ENCODE results near the gene HDAC3. TPM values are rescaled to one million over a fixed set of nuclear protein-coding genes. Genes with fewer than 3 reads are reported as not detected.

HDAC3 gene
- total RNA-seq, 2 donors from 2014 or later, result 73.3 to 78.9 TPM

- peaks cover 12% of the 10 kb centered on the region for H3K27me3 ChIP-seq (ENCODE audit: control insufficient read depth, insufficient read depth, low read length, poor library complexity, severe bottlenecking)
- DNase-seq, result no peak
- H3K36me3 ChIP-seq (ENCODE audit: control insufficient read depth, insufficient read depth, low read length), result peaks cover 32% of the 10 kb centered on the region
- 82% methylated on average over 6 of the region's 7 CpGs; no CpG with 5 or more reads in 1 of the 2 experiments for WGBS, 2 experiments (ENCODE audit: insufficient coverage in 1 of 2, insufficient read length in 1 of 2)
- H3K9ac ChIP-seq (ENCODE audit: extremely low read depth, low read length, poor library complexity, severe bottlenecking), result peak overlapping the region; percentile 82
- no peak overlapping the region for H3K27ac ChIP-seq (ENCODE audit: low read depth, low read length)
- H3K27me3 Mint-ChIP-seq (ENCODE audit: insufficient read depth), result peaks cover 6% of the 10 kb centered on the region
- H3K36me3 Mint-ChIP-seq (ENCODE audit: low read depth), result peaks cover 2% of the 10 kb centered on the region
- TF ChIP-seq CTCF (conservative IDR thresholded peaks at IDR 0.05), result no peak
- peak overlapping the region; percentile 91 for H3K4me3 Mint-ChIP-seq
- no peak overlapping the region for H3K27ac Mint-ChIP-seq
- H3K4me3 ChIP-seq (ENCODE audit: low read length), result peak overlapping the region; percentile 96
- H3K4me1 Mint-ChIP-seq, result peaks cover 15% of the 10 kb centered on the region
- no peaks in the 10 kb centered on the region for H3K9me3 ChIP-seq (ENCODE audit: control insufficient read depth, low read length)
- H3K9me3 Mint-ChIP-seq, result no peaks in the 10 kb centered on the region
- H3K4me1 ChIP-seq (ENCODE audit: control insufficient read depth, insufficient read depth, low read length), result no peaks in the 10 kb centered on the region
Measured at GRCh38 chr5:141635646-141636045, 1.0 kb downstream of the HDAC3 start.

- 90 to 93% methylated on average over 4 to 6 of the region's 6 CpGs for WGBS, 2 experiments (ENCODE audit: insufficient coverage in 1 of 2, insufficient read length in 1 of 2)
- H3K4me3 Mint-ChIP-seq, result peak overlapping the region; percentile 91
- peaks cover 37% of the 10 kb centered on the region for H3K36me3 ChIP-seq (ENCODE audit: control insufficient read depth, insufficient read depth, low read length)
- H3K27ac Mint-ChIP-seq, result no peak overlapping the region
- peak overlapping the region; percentile 96 for H3K4me3 ChIP-seq (ENCODE audit: low read length)
- H3K9me3 ChIP-seq (ENCODE audit: control insufficient read depth, low read length), result no peaks in the 10 kb centered on the region
- H3K27me3 ChIP-seq (ENCODE audit: control insufficient read depth, insufficient read depth, low read length, poor library complexity, severe bottlenecking), result peaks cover 12% of the 10 kb centered on the region
- no peaks in the 10 kb centered on the region for H3K9me3 Mint-ChIP-seq
- H3K9ac ChIP-seq (ENCODE audit: extremely low read depth, low read length, poor library complexity, severe bottlenecking), result no peak overlapping the region
- H3K4me1 ChIP-seq (ENCODE audit: control insufficient read depth, insufficient read depth, low read length), result no peaks in the 10 kb centered on the region
- no peak overlapping the region for H3K27ac ChIP-seq (ENCODE audit: low read depth, low read length)
- no peak for TF ChIP-seq CTCF (conservative IDR thresholded peaks at IDR 0.05)
- peaks cover 15% of the 10 kb centered on the region for H3K4me1 Mint-ChIP-seq
- peaks cover 6% of the 10 kb centered on the region for H3K36me3 Mint-ChIP-seq (ENCODE audit: low read depth)
- peaks cover 6% of the 10 kb centered on the region for H3K27me3 Mint-ChIP-seq (ENCODE audit: insufficient read depth)
- DNase-seq, result no peak
Measured at GRCh38 chr5:141634720-141635119, 1.9 kb downstream of the HDAC3 start.

GRCh38 chr5:141633871-141634561 lies 2.6 kb downstream of the HDAC3 start:
- no peak overlapping the region for H3K27ac Mint-ChIP-seq
- 95 to 98% methylated on average over 4 to 5 of the region's 5 CpGs for WGBS, 2 experiments (ENCODE audit: insufficient coverage in 1 of 2, insufficient read length in 1 of 2)
- Histone ChIP-seq H3K27ac (ENCODE audit: low read depth, low read length) (no peak overlapping the region), H3K4me3 (ENCODE audit: low read length) (no peak overlapping the region), H3K9ac (ENCODE audit: extremely low read depth, low read length, poor library complexity, severe bottlenecking) (no peak overlapping the region), H3K9me3 (ENCODE audit: control insufficient read depth, low read length) (no peaks in the 10 kb centered on the region), H3K36me3 (ENCODE audit: control insufficient read depth, insufficient read depth, low read length) (peaks cover 41% of the 10 kb centered on the region), H3K27me3 (ENCODE audit: control insufficient read depth, insufficient read depth, low read length, poor library complexity, severe bottlenecking) (peaks cover 12% of the 10 kb centered on the region), H3K4me1 (ENCODE audit: control insufficient read depth, insufficient read depth, low read length) (no peaks in the 10 kb centered on the region)
- no peak for TF ChIP-seq CTCF (conservative IDR thresholded peaks at IDR 0.05)
- no peaks in the 10 kb centered on the region for H3K9me3 Mint-ChIP-seq
- peaks cover 15% of the 10 kb centered on the region for H3K4me1 Mint-ChIP-seq
- no peak overlapping the region for H3K4me3 Mint-ChIP-seq
- H3K27me3 Mint-ChIP-seq (ENCODE audit: insufficient read depth), result peaks cover 6% of the 10 kb centered on the region
- no peak for DNase-seq
- peaks cover 12% of the 10 kb centered on the region for H3K36me3 Mint-ChIP-seq (ENCODE audit: low read depth)

Data from endodermal cell (in vitro differentiated cells).